Activated B cell treated with CpG ODN at 0.5 μM for 24 hours (primary cell): ENCODE measurements around the gene SYT13. TPM values are rescaled to one million over a fixed set of nuclear protein-coding genes. Genes with fewer than 3 reads are reported as not detected.

Source experiments
- ATAC-seq: fragments of 200-7000 bp; cut with Tn5 transposase; one replicate; pipeline ENCODE4 v1.10.0; 2021; ENCODE audit warnings: low read depth, mild to moderate bottlenecking, moderate library complexity
- CTCF ChIA-PET: fragments of 350-600 bp; sonication (Branson Sonifier 250); formaldehyde crosslinking; loops from one replicate; lab custom pipeline; 2021; ENCODE audit warnings: antibody characterized with exemption; lab: Charles Lee
- POLR2A ChIA-PET: fragments of 350-600 bp; sonication (Branson Sonifier 250); formaldehyde crosslinking; loops from one replicate; lab custom pipeline; 2021; ENCODE audit warnings: antibody characterized with exemption; lab: Charles Lee
- DNase-seq: peaks from one replicate; pipeline ENCODE4 v3.0.0; 2022
- H3K27ac Mint-ChIP-seq: one replicate; pipeline ENCODE4 v1.8.0; 2020; ENCODE audit warnings: mixed read lengths
- H3K27me3 Mint-ChIP-seq: one replicate; pipeline ENCODE4 v1.8.0; 2021; ENCODE audit warnings: mixed read lengths
- H3K36me3 Mint-ChIP-seq: one replicate; pipeline ENCODE4 v1.8.0; 2021; ENCODE audit warnings: low read depth, mixed read lengths
- H3K4me1 Mint-ChIP-seq: one replicate; pipeline ENCODE4 v1.8.0; 2021; ENCODE audit warnings: mixed read lengths
- H3K4me3 Mint-ChIP-seq: one replicate; pipeline ENCODE4 v1.8.0; 2020; ENCODE audit warnings: mild to moderate bottlenecking, mixed read lengths
- H3K9me3 Mint-ChIP-seq: one replicate; pipeline ENCODE4 v1.8.0; 2020; ENCODE audit warnings: mixed read lengths
- CTCF ChIP-seq: fragments of 200-600 bp; IDR thresholded peaks from one replicate; pipeline ENCODE4 v1.8.0; 2022; ENCODE audit warnings: antibody characterized with exemption, mild to moderate bottlenecking
- intact Hi-C: fragments of 100-400 bp; cut with micrococcal nuclease; formaldehyde crosslinking; loops from one replicate; pipeline ENCODE4 v1.15.1; 2024
- total RNA-seq: library from RNA; stranded (reverse); gene quantifications from 2 replicates; pipeline ENCODE4 v1.2.3, GENCODE V29; 2022

SYT13 gene
- total RNA-seq, 1 donor from 2014 or later, result not detected

GRCh38 chr11:45246241-45246640 is 39.9 kb downstream of the SYT13 start:
- no peak for ATAC-seq
- TF ChIP-seq CTCF, result no peak
- Mint-ChIP-seq H3K27me3 (peaks cover 11% of the 10 kb centered on the region), H3K4me1 (no peaks in the 10 kb centered on the region), H3K4me3 (no peak overlapping the region), H3K36me3 (no peaks in the 10 kb centered on the region), H3K9me3 (no peaks in the 10 kb centered on the region), H3K27ac (no peak overlapping the region)
- DNase-seq, result no peak
- POLR2A ChIA-PET, result no interaction called here
- intact Hi-C loops, result no loop called here
- CTCF ChIA-PET, result interaction anchor here (0.6 kb wide), 1 partner anchor 13 kb away, joined by 3 read pairs; no protein-coding TSS in a partner anchor

- ChIA-PET CTCF (no interaction called here), POLR2A (no interaction called here)
- Mint-ChIP-seq H3K4me3 (no peak overlapping the region), H3K9me3 (no peaks in the 10 kb centered on the region), H3K36me3 (no peaks in the 10 kb centered on the region), H3K27ac (no peak overlapping the region), H3K27me3 (peaks cover 11% of the 10 kb centered on the region), H3K4me1 (no peaks in the 10 kb centered on the region)
- ATAC-seq (no peak), DNase-seq (no peak)
- intact Hi-C loops, result no loop called here
- no peak for TF ChIP-seq CTCF
These were observed 40.7 kb downstream of the SYT13 start for GRCh38 chr11:45245218-45246045.

GRCh38 chr11:45243967-45244366 is 42.2 kb downstream of the SYT13 start:
- peaks cover 5% of the 10 kb centered on the region for H3K9me3 Mint-ChIP-seq
- DNase-seq, result no peak
- no peaks in the 10 kb centered on the region for H3K36me3 Mint-ChIP-seq
- H3K27ac Mint-ChIP-seq, result no peak overlapping the region
- ATAC-seq, result no peak
- no peak for TF ChIP-seq CTCF
- intact Hi-C loops, result no loop called here
- POLR2A ChIA-PET, result no interaction called here
- peaks cover 10% of the 10 kb centered on the region for H3K27me3 Mint-ChIP-seq
- H3K4me3 Mint-ChIP-seq, result no peak overlapping the region
- CTCF ChIA-PET, result interaction anchor here (0.8 kb wide), 1 partner anchor 10 kb away, joined by 3 read pairs; no protein-coding TSS in a partner anchor
- H3K4me1 Mint-ChIP-seq, result no peaks in the 10 kb centered on the region

- Mint-ChIP-seq H3K4me3 (no peak overlapping the region), H3K9me3 (peaks cover 5% of the 10 kb centered on the region), H3K36me3 (no peaks in the 10 kb centered on the region), H3K27me3 (peaks cover 21% of the 10 kb centered on the region), H3K4me1 (no peaks in the 10 kb centered on the region), H3K27ac (no peak overlapping the region)
- TF ChIP-seq CTCF, result no peak
- CTCF ChIA-PET, result no interaction called here
- intact Hi-C loops, result no loop called here
- POLR2A ChIA-PET, result no interaction called here
- no peak for DNase-seq
- ATAC-seq, result no peak
These were observed 46.4 kb downstream of the SYT13 start for GRCh38 chr11:45239733-45240132.

GRCh38 chr11:45238724-45239123 is 47.4 kb downstream of the SYT13 start:
- no peaks in the 10 kb centered on the region for H3K4me1 Mint-ChIP-seq
- intact Hi-C loops, result no loop called here
- TF ChIP-seq CTCF, result no peak
- peaks cover 5% of the 10 kb centered on the region for H3K9me3 Mint-ChIP-seq
- CTCF ChIA-PET, result no interaction called here
- H3K36me3 Mint-ChIP-seq, result no peaks in the 10 kb centered on the region
- ATAC-seq, result no peak
- no peak overlapping the region for H3K27ac Mint-ChIP-seq
- no peak for DNase-seq
- POLR2A ChIA-PET, result no interaction called here
- no peak overlapping the region for H3K4me3 Mint-ChIP-seq
- peaks cover 21% of the 10 kb centered on the region for H3K27me3 Mint-ChIP-seq
